HepG2 (cell line): ENCODE measurements around the gene FAM83C. TPM values are rescaled to one million over a fixed set of nuclear protein-coding genes. Genes with fewer than 3 reads are reported as not detected.

Source experiments
- ATF6 ChIP-seq: sonication (generic); formaldehyde crosslinking; conservative IDR thresholded peaks from 2 replicates; pipeline ENCODE4 v1.4.0; 2020; ENCODE audit warnings: missing genetic modification reagents
- CEBPG ChIP-seq: IDR thresholded peaks from 2 replicates; pipeline ENCODE4 v1.6.1; 2016
- HOMEZ ChIP-seq: IDR thresholded peaks from 2 replicates; pipeline ENCODE4 v1.6.1; 2016; ENCODE audit warnings: low read depth
- IKZF5 ChIP-seq: IDR thresholded peaks from 2 replicates; pipeline ENCODE4 v1.6.1; 2018; ENCODE audit warnings: missing genetic modification reagents, mild to moderate bottlenecking, missing compliant biosample characterization
- LCORL ChIP-seq, 2 experiments: fragments of 450-650 bp in 1 of 2; sonication (generic) in 1 of 2; formaldehyde crosslinking in 1 of 2; IDR thresholded peaks; 2 replicates each; pipeline versions ENCODE4 v1.5.0 to v1.6.1; 2017 to 2020; ENCODE audit warnings: antibody characterized with exemption in 1 of 2, missing genetic modification reagents in 1 of 2
- MAZ ChIP-seq, 2 experiments: sonication (generic) in 1 of 2; formaldehyde crosslinking in 1 of 2; IDR thresholded peaks; 2 replicates each; pipeline versions ENCODE4 v1.5.0 to v1.6.1; 2012 to 2020; ENCODE audit warnings: low read depth in 2 of 2, mild to moderate bottlenecking in 2 of 2, borderline replicate concordance in 1 of 2, improper control_type of control experiment in 1 of 2, low read length in 1 of 2, missing genetic modification reagents in 1 of 2, moderate library complexity in 1 of 2
- MED8 ChIP-seq: sonication (generic); formaldehyde crosslinking; IDR thresholded peaks from 2 replicates; pipeline ENCODE4 v1.8.1; 2023; ENCODE audit warnings: mild to moderate bottlenecking, missing genetic modification reagents; ENCODE audit not compliant: insufficient replicate concordance
- PPARG ChIP-seq: conservative IDR thresholded peaks from 2 replicates; pipeline ENCODE4 v1.6.1; 2016; ENCODE audit warnings: missing biosample characterization, missing genetic modification reagents
- RCOR2 ChIP-seq: IDR thresholded peaks from 2 replicates; pipeline ENCODE4 v1.6.1; 2016; ENCODE audit warnings: missing biosample characterization, missing genetic modification reagents
- RELA ChIP-seq: sonication (generic); formaldehyde crosslinking; IDR thresholded peaks from 2 replicates; pipeline ENCODE4 v1.4.0; 2020; ENCODE audit warnings: missing genetic modification reagents
- REPIN1 ChIP-seq: sonication (generic); formaldehyde crosslinking; IDR thresholded peaks from 2 replicates; pipeline ENCODE4 v1.8.0; 2022; ENCODE audit warnings: missing genetic modification reagents, low read depth, mild to moderate bottlenecking, borderline replicate concordance
- RXRA ChIP-seq: sonication (generic); formaldehyde crosslinking; IDR thresholded peaks from 2 replicates; pipeline ENCODE4 v1.5.1; 2020; ENCODE audit warnings: missing genetic modification reagents
- SOX5 ChIP-seq: IDR thresholded peaks from 2 replicates; pipeline ENCODE4 v1.6.1; 2016; ENCODE audit warnings: borderline replicate concordance
- YEATS4 ChIP-seq: sonication (generic); formaldehyde crosslinking; IDR thresholded peaks from 2 replicates; pipeline ENCODE4 v1.4.0; 2020; ENCODE audit warnings: missing genetic modification reagents, borderline replicate concordance
- ZFP1 ChIP-seq: IDR thresholded peaks from 2 replicates; pipeline ENCODE4 v1.6.1; 2016
- ZMYM4 ChIP-seq: sonication (generic); formaldehyde crosslinking; IDR thresholded peaks from 2 replicates; pipeline ENCODE4 v1.8.1; 2023; ENCODE audit warnings: mild to moderate bottlenecking, missing genetic modification reagents
- ZNF225 ChIP-seq: sonication (generic); formaldehyde crosslinking; IDR thresholded peaks from 2 replicates; pipeline ENCODE4 v1.4.0; 2020; ENCODE audit warnings: mild to moderate bottlenecking, missing genetic modification reagents
- ZNF282 ChIP-seq: fragments of 450-650 bp; IDR thresholded peaks from 2 replicates; pipeline ENCODE4 v1.6.1; 2018; ENCODE audit not compliant: partially characterized antibody
- ZNF296 ChIP-seq: sonication (generic); formaldehyde crosslinking; conservative IDR thresholded peaks from 2 replicates; pipeline ENCODE4 v1.5.0; 2020; ENCODE audit warnings: mild to moderate bottlenecking, missing genetic modification reagents
- ZNF331 ChIP-seq: sonication (generic); formaldehyde crosslinking; IDR thresholded peaks from 2 replicates; pipeline ENCODE4 v1.4.0; 2020; ENCODE audit warnings: missing genetic modification reagents
- ZNF335 ChIP-seq: sonication (generic); formaldehyde crosslinking; IDR thresholded peaks from 2 replicates; pipeline ENCODE4 v1.4.0; 2020; ENCODE audit warnings: missing genetic modification reagents
- ZNF580 ChIP-seq: IDR thresholded peaks from 2 replicates; pipeline ENCODE4 v1.6.1; 2016; ENCODE audit warnings: low read depth, borderline replicate concordance
- ZNF883 ChIP-seq: sonication (generic); formaldehyde crosslinking; IDR thresholded peaks from 2 replicates; pipeline ENCODE4 v1.5.1; 2020; ENCODE audit warnings: mild to moderate bottlenecking, missing genetic modification reagents; ENCODE audit errors: not compliant biosample characterization
- ZSCAN9 ChIP-seq: IDR thresholded peaks from 2 replicates; pipeline ENCODE4 v1.6.1; 2016; ENCODE audit warnings: borderline replicate concordance
- polyA plus RNA-seq, 8 experiments: library from polyadenylated mRNA; depleted of rRNA in 3 of 8; stranded (reverse) in 7 of 8; unstranded in 1 of 8; fragments of >200 nt; fragmentation: Illumina TruSeq in 4 of 8; extraction: Trizol in 4 of 8; gene quantifications; 2 replicates each; pipeline versions ENCODE4 v1.2.1 to v1.2.3, GENCODE V29; 2011 to 2016; ENCODE audit warnings: low read depth in 4 of 8, missing spikeins in 1 of 8, mixed read lengths in 1 of 8; ENCODE audit not compliant: insufficient read depth in 1 of 8
- total RNA-seq, 5 experiments: library from RNA; depleted of rRNA; stranded (reverse); fragments of >200 nt; fragmentation: Illumina TruSeq; extraction: Trizol; gene quantifications; 2 replicates each; pipeline ENCODE4 v1.2.3, GENCODE V29; 2016; ENCODE audit warnings: low read depth in 1 of 5

The FAM83C gene
- total and polyA plus RNA-seq, 2 of the 13 experiments (the other 11 are each of a cell fraction or from before 2014, with no cell fraction given): 0.04 TPM; not detected in 1

- TF ChIP-seq IKZF5 (CRISPR knock-in tag): peak; percentile 89
- TF ChIP-seq ZFP1 (CRISPR knock-in tag): 0 out of 2 replicates have a peak, but pooled peaks have one; percentile 62
- TF ChIP-seq ZNF225 (CRISPR knock-in tag): 0 out of 2 replicates have a peak, but pooled peaks have one; percentile 36
- no peak for TF ChIP-seq RELA (CRISPR knock-in tag)
- TF ChIP-seq ZNF335 (CRISPR knock-in tag): 0 out of 2 replicates have a peak, but pooled peaks have one; percentile 73
- peak; percentile 67; the same call in 1 of the 2 replicates for TF ChIP-seq ZSCAN9 (CRISPR knock-in tag)
- TF ChIP-seq ZNF580 (CRISPR knock-in tag): peak; percentile 95; the same call in 1 of the 2 replicates
- TF ChIP-seq RCOR2 (CRISPR knock-in tag): peak; percentile 70
- TF ChIP-seq ZNF883: no peak
- TF ChIP-seq ZNF331: peak; percentile 79; the same call in 1 of the 2 replicates
- TF ChIP-seq CEBPG (CRISPR knock-in tag): peak; percentile 47; the same call in 1 of the 2 replicates
- TF ChIP-seq RXRA (CRISPR knock-in tag): peak; percentile 56; the same call in 1 of the 2 replicates
- peak; percentile 73; the same call in 1 of the 2 replicates for TF ChIP-seq HOMEZ (CRISPR knock-in tag)
- peak; percentile 81; the same call in 1 of the 2 replicates for TF ChIP-seq ATF6 (CRISPR knock-in tag)
- 0 out of 2 replicates have a peak, but pooled peaks have one; percentile 50 for TF ChIP-seq REPIN1 (CRISPR knock-in tag)
- TF ChIP-seq LCORL (IDR thresholded peaks at IDR 0.05): no peak
- TF ChIP-seq LCORL (CRISPR knock-in tag; IDR thresholded peaks at IDR 0.05): peak; percentile 78
- TF ChIP-seq MAZ (IDR thresholded peaks at IDR 0.05; ENCODE audit: borderline replicate concordance, low read depth, low read length): peak; percentile 40; the same call in 1 of the 2 replicates
- peak; percentile 86 for TF ChIP-seq MAZ (CRISPR knock-in tag; IDR thresholded peaks at IDR 0.05; ENCODE audit: low read depth)
- peak; percentile 85; the same call in 1 of the 2 replicates for TF ChIP-seq ZNF296 (CRISPR knock-in tag)
- TF ChIP-seq MED8 (CRISPR knock-in tag): no peak
- TF ChIP-seq SOX5 (CRISPR knock-in tag): peak; percentile 32; the same call in 1 of the 2 replicates
- no peak for TF ChIP-seq ZNF282
- TF ChIP-seq PPARG (CRISPR knock-in tag): peak; percentile 64
- no peak for TF ChIP-seq YEATS4 (CRISPR knock-in tag)
- TF ChIP-seq ZMYM4 (CRISPR knock-in tag): no peak
Observed at GRCh38 chr20:35303735-35304491, 11.7 kb upstream of the FAM83C start (continued).
